Measurements from ENCODE around the gene MRPL30. TPM values are rescaled to one million over a fixed set of nuclear protein-coding genes. Genes with fewer than 3 reads are reported as not detected.

The MRPL30 gene
- total RNA-seq, 5 donors from 2014 or later (not counting 1 experiment from before 2014, with no cell fraction given), result 12.7 to 20.5 (median 17.9) TPM

- no peak overlapping the region for H3K4me3 ChIP-seq (ENCODE audit: control insufficient read depth in 1 of 2, extremely low read depth in 1 of 2, low read length in 1 of 2)
- ChIA-PET CTCF (interaction anchor here in 1 of 2 donors (0.9 kb wide), 1 partner anchor 16 kb away, joined by 3 read pairs; no protein-coding TSS in a partner anchor), POLR2A (interaction anchor here in 1 of 2 donors (0.9 to 1.4 kb wide), 3 partner anchors 9 to 28 kb away, joined by 3 read pairs; no protein-coding TSS in a partner anchor)
- no peaks in the 10 kb centered on the region for H3K27me3 ChIP-seq (replicated peaks in 1 of 2; ENCODE audit: control insufficient read depth in 2 of 2, extremely low read depth in 1 of 2, insufficient read depth in 2 of 2, low read length in 1 of 2)
- Mint-ChIP-seq H3K27ac (peak overlapping the region; percentile 69 to 71), H3K9me3 (no peaks in the 10 kb centered on the region), H3K4me3 (peak overlapping the region in 1 of 3 donors; percentile 59), H3K4me1 (peaks cover 33 to 45% (median 38%) of the 10 kb centered on the region in 3 donors), H3K27me3 (no peaks in the 10 kb centered on the region), H3K36me3 (peaks cover 26% of the 10 kb centered on the region)
- H3K9me3 ChIP-seq, result no peaks in the 10 kb centered on the region
- H3K4me1 ChIP-seq (ENCODE audit: control insufficient read depth in 1 of 2, extremely low read depth in 1 of 2, insufficient read depth in 2 of 2, low read length in 2 of 2), result peaks cover 11 to 19% of the 10 kb centered on the region in 2 experiments
- H3K27ac ChIP-seq (ENCODE audit: low read length), result no peak overlapping the region
- ATAC-seq (replicated peaks in 1 of 4) (no peak), DNase-seq (no peak)
- H3K36me3 ChIP-seq (ENCODE audit: control insufficient read depth in 2 of 2, extremely low read depth in 1 of 2, insufficient read depth in 1 of 2, low read length in 1 of 2), result peaks cover 5 to 23% of the 10 kb centered on the region in 2 donors
- WGBS (ENCODE audit: insufficient coverage), result 86% methylated on average over 1 of the region's 1 CpG
Measured at GRCh38 chr2:99156891-99157290, 24.1 kb upstream of the MRPL30 start.

- H3K27me3 ChIP-seq (replicated peaks in 1 of 2; ENCODE audit: control insufficient read depth in 2 of 2, extremely low read depth in 1 of 2, insufficient read depth in 2 of 2, low read length in 1 of 2), result no peaks in the 10 kb centered on the region
- H3K27ac ChIP-seq (ENCODE audit: low read length), result no peak overlapping the region
- H3K9me3 Mint-ChIP-seq, result no peaks in the 10 kb centered on the region
- WGBS (ENCODE audit: insufficient coverage), result no CpG with 5 or more reads among the region's 5 CpGs
- ChIA-PET POLR2A (interaction anchor here in 1 of 2 donors (0.6 kb wide), 1 partner anchor 22 kb away, joined by 3 read pairs; no protein-coding TSS in a partner anchor), CTCF (interaction anchor here in 1 of 2 donors (1.1 kb wide), 1 partner anchor 22 kb away, joined by 5 read pairs; the partner anchor contains the start of gene MITD1)
- peaks cover 35% of the 10 kb centered on the region for H3K36me3 Mint-ChIP-seq
- peaks cover 34 to 45% (median 40%) of the 10 kb centered on the region in 3 donors for H3K4me1 Mint-ChIP-seq
- H3K27me3 Mint-ChIP-seq, result no peaks in the 10 kb centered on the region
- no peak overlapping the region for H3K27ac Mint-ChIP-seq
- no peak overlapping the region for H3K4me3 ChIP-seq (ENCODE audit: control insufficient read depth in 1 of 2, extremely low read depth in 1 of 2, low read length in 1 of 2)
- no peaks in the 10 kb centered on the region for H3K9me3 ChIP-seq
- no peak overlapping the region for H3K4me3 Mint-ChIP-seq
- DNase-seq, result no peak
- no peak for ATAC-seq (replicated peaks in 1 of 4)
- H3K36me3 ChIP-seq (ENCODE audit: control insufficient read depth in 2 of 2, extremely low read depth in 1 of 2, insufficient read depth in 1 of 2, low read length in 1 of 2), result peaks cover 5 to 26% of the 10 kb centered on the region in 2 donors
- peaks cover 11 to 19% of the 10 kb centered on the region in 2 experiments for H3K4me1 ChIP-seq (ENCODE audit: control insufficient read depth in 1 of 2, extremely low read depth in 1 of 2, insufficient read depth in 2 of 2, low read length in 2 of 2)
Measured at GRCh38 chr2:99158599-99158998, 22.4 kb upstream of the MRPL30 start.

- Histone ChIP-seq H3K27me3 (replicated peaks in 1 of 2; ENCODE audit: control insufficient read depth in 2 of 2, extremely low read depth in 1 of 2, insufficient read depth in 2 of 2, low read length in 1 of 2) (no peaks in the 10 kb centered on the region), H3K36me3 (ENCODE audit: control insufficient read depth in 2 of 2, extremely low read depth in 1 of 2, insufficient read depth in 1 of 2, low read length in 1 of 2) (peaks cover 5 to 26% of the 10 kb centered on the region in 2 donors), H3K4me1 (ENCODE audit: control insufficient read depth in 1 of 2, extremely low read depth in 1 of 2, insufficient read depth in 2 of 2, low read length in 2 of 2) (peaks cover 5 to 10% of the 10 kb centered on the region in 2 experiments), H3K27ac (ENCODE audit: low read length) (no peak overlapping the region), H3K4me3 (ENCODE audit: control insufficient read depth in 1 of 2, extremely low read depth in 1 of 2, low read length in 1 of 2) (no peak overlapping the region), H3K9me3 (no peaks in the 10 kb centered on the region)
- H3K4me3 Mint-ChIP-seq, result no peak overlapping the region
- no peaks in the 10 kb centered on the region for H3K27me3 Mint-ChIP-seq
- no peaks in the 10 kb centered on the region for H3K9me3 Mint-ChIP-seq
- peaks cover 42% of the 10 kb centered on the region for H3K36me3 Mint-ChIP-seq
- peak overlapping the region; percentile 13 to 55 for H3K27ac Mint-ChIP-seq
- ChIA-PET CTCF (interaction anchor here in 1 of 2 donors (1.0 kb wide), 1 partner anchor 21 kb away, joined by 4 read pairs; no protein-coding TSS in a partner anchor), POLR2A (interaction anchor here in 1 of 2 donors (0.6 kb wide), 1 partner anchor 15 kb away, joined by 13 read pairs; no protein-coding TSS in a partner anchor)
- ATAC-seq (replicated peaks in 1 of 4) (no peak), DNase-seq (no peak)
- H3K4me1 Mint-ChIP-seq, result peaks cover 37 to 45% (median 40%) of the 10 kb centered on the region in 3 donors
- WGBS (ENCODE audit: insufficient coverage), result no CpG with 5 or more reads among the region's 4 CpGs
Measured at GRCh38 chr2:99159594-99159993, 21.4 kb upstream of the MRPL30 start.

- Histone ChIP-seq H3K27me3 (replicated peaks in 1 of 2; ENCODE audit: control insufficient read depth in 2 of 2, extremely low read depth in 1 of 2, insufficient read depth in 2 of 2, low read length in 1 of 2) (no peaks in the 10 kb centered on the region), H3K9me3 (no peaks in the 10 kb centered on the region), H3K27ac (ENCODE audit: low read length) (no peak overlapping the region), H3K4me3 (ENCODE audit: control insufficient read depth in 1 of 2, extremely low read depth in 1 of 2, low read length in 1 of 2) (no peak overlapping the region), H3K4me1 (ENCODE audit: control insufficient read depth in 1 of 2, extremely low read depth in 1 of 2, insufficient read depth in 2 of 2, low read length in 2 of 2) (no peaks in the 10 kb centered on the region), H3K36me3 (ENCODE audit: control insufficient read depth in 2 of 2, extremely low read depth in 1 of 2, insufficient read depth in 1 of 2, low read length in 1 of 2) (peaks cover 0 to 47% of the 10 kb centered on the region in 2 donors)
- no peak for ATAC-seq (replicated peaks in 1 of 4)
- Mint-ChIP-seq H3K36me3 (peaks cover 49% of the 10 kb centered on the region), H3K27me3 (no peaks in the 10 kb centered on the region), H3K4me3 (no peak overlapping the region), H3K4me1 (peaks cover 7 to 16% (median 12%) of the 10 kb centered on the region in 3 donors), H3K9me3 (no peaks in the 10 kb centered on the region), H3K27ac (peak overlapping the region in 1 of 2 donors; percentile 3)
- 66% methylated on average over 3 of the region's 5 CpGs for WGBS (ENCODE audit: insufficient coverage)
- POLR2A ChIA-PET, result no interaction called here
- CTCF ChIA-PET, result interaction anchor here (0.5 to 1.4 kb wide), 6 partner anchors 9 to 342 kb away, joined by 3 to 4 read pairs (median 3); partner anchors contain the start of gene C2orf15 (in 1 of the 2)
- no peak for DNase-seq
Measured at GRCh38 chr2:99166218-99166617, 14.8 kb upstream of the MRPL30 start.

GRCh38 chr2:99169534-99169933 lies 11.4 kb upstream of the MRPL30 start:
- CTCF ChIA-PET, result interaction anchor here in 1 of 2 donors (0.6 kb wide), 1 partner anchor 21 kb away, joined by 3 read pairs; no protein-coding TSS in a partner anchor
- Mint-ChIP-seq H3K27me3 (no peaks in the 10 kb centered on the region), H3K27ac (no peak overlapping the region), H3K4me3 (no peak overlapping the region), H3K9me3 (no peaks in the 10 kb centered on the region), H3K4me1 (peaks cover 13 to 24% (median 16%) of the 10 kb centered on the region in 3 donors), H3K36me3 (peaks cover 36% of the 10 kb centered on the region)
- Histone ChIP-seq H3K27me3 (replicated peaks in 1 of 2; ENCODE audit: control insufficient read depth in 2 of 2, extremely low read depth in 1 of 2, insufficient read depth in 2 of 2, low read length in 1 of 2) (no peaks in the 10 kb centered on the region), H3K36me3 (ENCODE audit: control insufficient read depth in 2 of 2, extremely low read depth in 1 of 2, insufficient read depth in 1 of 2, low read length in 1 of 2) (peaks cover 0 to 60% of the 10 kb centered on the region in 2 donors), H3K4me1 (ENCODE audit: control insufficient read depth in 1 of 2, extremely low read depth in 1 of 2, insufficient read depth in 2 of 2, low read length in 2 of 2) (peaks cover 0 to 2% of the 10 kb centered on the region in 2 experiments), H3K27ac (ENCODE audit: low read length) (no peak overlapping the region), H3K4me3 (ENCODE audit: control insufficient read depth in 1 of 2, extremely low read depth in 1 of 2, low read length in 1 of 2) (no peak overlapping the region), H3K9me3 (no peaks in the 10 kb centered on the region)
- POLR2A ChIA-PET, result no interaction called here
- DNase-seq, result no peak
- WGBS (ENCODE audit: insufficient coverage), result no CpG with 5 or more reads among the region's 1 CpG
- no peak for ATAC-seq (replicated peaks in 1 of 4)

- Histone ChIP-seq H3K36me3 (ENCODE audit: control insufficient read depth in 2 of 2, extremely low read depth in 1 of 2, insufficient read depth in 1 of 2, low read length in 1 of 2) (peaks cover 0 to 45% of the 10 kb centered on the region in 2 donors), H3K27me3 (replicated peaks in 1 of 2; ENCODE audit: control insufficient read depth in 2 of 2, extremely low read depth in 1 of 2, insufficient read depth in 2 of 2, low read length in 1 of 2) (no peaks in the 10 kb centered on the region), H3K27ac (ENCODE audit: low read length) (no peak overlapping the region), H3K4me1 (ENCODE audit: control insufficient read depth in 1 of 2, extremely low read depth in 1 of 2, insufficient read depth in 2 of 2, low read length in 2 of 2) (peaks cover 0 to 2% of the 10 kb centered on the region in 2 experiments), H3K9me3 (no peaks in the 10 kb centered on the region), H3K4me3 (ENCODE audit: control insufficient read depth in 1 of 2, extremely low read depth in 1 of 2, low read length in 1 of 2) (no peak overlapping the region)
- no CpG with 5 or more reads among the region's 8 CpGs for WGBS (ENCODE audit: insufficient coverage)
- ChIA-PET CTCF (no interaction called here), POLR2A (interaction anchor here (0.5 kb wide), 2 partner anchors 438 to 565 kb away, joined by 4 read pairs; no protein-coding TSS in a partner anchor)
- no peak overlapping the region for H3K4me3 Mint-ChIP-seq
- H3K9me3 Mint-ChIP-seq, result no peaks in the 10 kb centered on the region
- H3K27ac Mint-ChIP-seq, result no peak overlapping the region
- H3K4me1 Mint-ChIP-seq, result peaks cover 23 to 38% (median 29%) of the 10 kb centered on the region in 3 donors
- DNase-seq, result no peak
- H3K27me3 Mint-ChIP-seq, result no peaks in the 10 kb centered on the region
- ATAC-seq (replicated peaks in 1 of 4), result no peak
- peaks cover 28% of the 10 kb centered on the region for H3K36me3 Mint-ChIP-seq
Measured at GRCh38 chr2:99171377-99172140, 9.4 kb upstream of the MRPL30 start.
